ENCODE measurements around the gene MEIS1. TPM values are rescaled to one million over a fixed set of nuclear protein-coding genes. Genes with fewer than 3 reads are reported as not detected.

The MEIS1 gene
- total RNA-seq, 1 experiment from 2014 or later: 9.1 TPM

DNA sequence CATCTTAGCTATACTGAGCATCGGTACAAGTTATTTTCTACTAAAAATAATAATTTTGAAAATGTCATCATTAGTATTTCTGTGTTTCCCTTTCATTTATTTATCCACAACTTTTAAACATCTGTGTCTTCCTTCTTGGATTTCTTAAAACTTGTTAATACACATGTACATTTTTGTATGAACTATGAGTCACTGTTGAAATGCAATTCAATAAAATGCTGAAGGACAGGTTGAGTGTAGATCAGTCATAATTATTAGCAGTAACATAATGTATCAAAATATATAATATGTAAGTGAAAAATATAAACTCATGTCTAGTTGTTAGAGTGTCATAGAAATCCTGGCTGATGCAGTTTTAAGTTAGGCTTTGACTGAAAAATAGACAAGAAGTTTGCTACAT lies 115.9 kb downstream of the MEIS1 start:
- Histone ChIP-seq H3K27ac (no peak overlapping the region), H3K79me2 (ENCODE audit: low read depth) (no peaks in the 10 kb centered on the region), H3K9me2 (ENCODE audit: insufficient read depth) (no peaks in the 10 kb centered on the region), H3K9me3 (ENCODE audit: insufficient read depth, low read depth) (no peaks in the 10 kb centered on the region), H3F3A (ENCODE audit: insufficient read depth, low read depth) (no peaks in the 10 kb centered on the region), H3K4me2 (peak overlapping the region; percentile 21; the same call in 1 of the 2 replicates), H3K4me1 (replicated peaks; ENCODE audit: insufficient read depth) (peaks cover 22% of the 10 kb centered on the region), H4K20me1 (ENCODE audit: insufficient read depth) (no peaks in the 10 kb centered on the region), H3K27me3 (ENCODE audit: insufficient read depth, low read depth) (no peaks in the 10 kb centered on the region), H2AFZ (no peak overlapping the region), H3K4me3 (no peak overlapping the region), H3K36me3 (ENCODE audit: low read depth) (no peaks in the 10 kb centered on the region)
- intact Hi-C loops (cut with micrococcal nuclease; ENCODE audit: unreplicated experiment): no loop called here
- TF ChIP-seq, protein P1, sequence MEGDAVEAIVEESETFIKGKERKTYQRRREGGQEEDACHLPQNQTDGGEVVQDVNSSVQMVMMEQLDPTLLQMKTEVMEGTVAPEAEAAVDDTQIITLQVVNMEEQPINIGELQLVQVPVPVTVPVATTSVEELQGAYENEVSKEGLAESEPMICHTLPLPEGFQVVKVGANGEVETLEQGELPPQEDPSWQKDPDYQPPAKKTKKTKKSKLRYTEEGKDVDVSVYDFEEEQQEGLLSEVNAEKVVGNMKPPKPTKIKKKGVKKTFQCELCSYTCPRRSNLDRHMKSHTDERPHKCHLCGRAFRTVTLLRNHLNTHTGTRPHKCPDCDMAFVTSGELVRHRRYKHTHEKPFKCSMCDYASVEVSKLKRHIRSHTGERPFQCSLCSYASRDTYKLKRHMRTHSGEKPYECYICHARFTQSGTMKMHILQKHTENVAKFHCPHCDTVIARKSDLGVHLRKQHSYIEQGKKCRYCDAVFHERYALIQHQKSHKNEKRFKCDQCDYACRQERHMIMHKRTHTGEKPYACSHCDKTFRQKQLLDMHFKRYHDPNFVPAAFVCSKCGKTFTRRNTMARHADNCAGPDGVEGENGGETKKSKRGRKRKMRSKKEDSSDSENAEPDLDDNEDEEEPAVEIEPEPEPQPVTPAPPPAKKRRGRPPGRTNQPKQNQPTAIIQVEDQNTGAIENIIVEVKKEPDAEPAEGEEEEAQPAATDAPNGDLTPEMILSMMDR (conservative IDR thresholded peaks at IDR 0.05): no peak
- TF ChIP-seq EZH2 (IDR thresholded peaks at IDR 0.05; ENCODE audit: low read depth): no peak
- POLR2A ChIA-PET (ENCODE audit: unreplicated experiment): no interaction called here
- BruUV-seq (replicated peaks): no TSS peak
- CTCF ChIA-PET: no interaction called here
- DNase-seq: peak in 1 of 2 experiments; percentile 60

DNA sequence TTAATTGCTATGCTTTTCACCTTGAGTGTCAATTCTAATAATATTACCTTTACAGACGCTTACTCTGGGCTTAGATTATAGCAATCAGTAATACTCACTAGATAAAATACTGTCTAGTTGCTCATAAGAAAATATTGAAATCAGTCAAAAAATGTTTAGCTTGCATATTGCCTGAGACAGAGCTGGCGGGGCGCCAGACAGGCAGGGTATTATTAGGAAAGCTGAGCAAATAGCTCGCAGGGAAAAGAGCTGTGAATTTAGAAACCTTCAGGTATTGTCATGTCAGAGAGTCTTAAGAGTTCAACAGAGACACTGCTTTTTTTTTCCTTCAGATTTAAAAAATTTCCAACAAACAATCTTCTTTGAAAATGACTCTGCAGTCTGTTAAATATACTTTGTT lies 118.4 kb downstream of the MEIS1 start:
- peak overlapping the region; percentile 20; the same call in 1 of the 2 replicates for H3K27ac ChIP-seq
- peaks cover 22% of the 10 kb centered on the region for H3K4me1 ChIP-seq (replicated peaks; ENCODE audit: insufficient read depth)
- H3K4me2 ChIP-seq: peak overlapping the region; percentile 17; the same call in 1 of the 2 replicates
- TF ChIP-seq, protein P1 (conservative IDR thresholded peaks at IDR 0.05): no peak
- POLR2A ChIA-PET (ENCODE audit: unreplicated experiment): interaction anchor here (0.6 kb wide), 1 partner anchor 310 kb away, joined by 3 read pairs; no protein-coding TSS in a partner anchor
- no peaks in the 10 kb centered on the region for H3K9me2 ChIP-seq (ENCODE audit: insufficient read depth)
- BruUV-seq (replicated peaks): no TSS peak
- H3F3A ChIP-seq (ENCODE audit: insufficient read depth, low read depth): no peaks in the 10 kb centered on the region
- intact Hi-C loops (cut with micrococcal nuclease; ENCODE audit: unreplicated experiment): no loop called here
- H3K9me3 ChIP-seq (ENCODE audit: insufficient read depth, low read depth): no peaks in the 10 kb centered on the region
- no peaks in the 10 kb centered on the region for H3K27me3 ChIP-seq (ENCODE audit: insufficient read depth, low read depth)
- no peaks in the 10 kb centered on the region for H3K79me2 ChIP-seq (ENCODE audit: low read depth)
- peak in 1 of 2 experiments; percentile 74 for DNase-seq
- H2AFZ ChIP-seq: no peak overlapping the region
- H3K36me3 ChIP-seq (ENCODE audit: low read depth): no peaks in the 10 kb centered on the region
- no peak overlapping the region for H3K4me3 ChIP-seq
- no peaks in the 10 kb centered on the region for H4K20me1 ChIP-seq (ENCODE audit: insufficient read depth)
- CTCF ChIA-PET: no interaction called here

DNA sequence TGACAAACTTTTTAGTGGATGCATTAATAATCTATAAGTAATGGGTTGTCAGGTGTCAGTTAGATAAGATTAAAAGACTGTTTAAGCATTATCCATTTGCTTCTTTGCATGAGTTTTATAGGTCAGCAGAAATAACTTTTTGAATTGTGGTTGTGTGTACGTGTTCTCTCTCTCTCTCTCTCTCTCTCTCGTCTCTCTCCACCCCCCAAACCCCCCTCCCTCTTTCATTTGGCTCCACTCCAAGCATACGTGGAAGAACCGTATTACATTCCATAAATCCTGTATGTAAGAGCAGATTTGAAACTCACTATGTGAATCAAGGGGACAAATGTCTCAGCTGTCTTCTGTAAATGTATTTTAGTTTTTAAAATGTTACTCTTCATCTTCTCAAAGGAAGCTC lies 120.2 kb downstream of the MEIS1 start:
- Histone ChIP-seq H3K4me3 (no peak overlapping the region), H3K4me1 (replicated peaks; ENCODE audit: insufficient read depth) (peaks cover 22% of the 10 kb centered on the region), H3K27ac (no peak overlapping the region), H2AFZ (no peak overlapping the region), H3K4me2 (no peak overlapping the region), H3K79me2 (ENCODE audit: low read depth) (no peaks in the 10 kb centered on the region), H3K9me2 (ENCODE audit: insufficient read depth) (no peaks in the 10 kb centered on the region), H3K9me3 (ENCODE audit: insufficient read depth, low read depth) (no peaks in the 10 kb centered on the region), H3F3A (ENCODE audit: insufficient read depth, low read depth) (no peaks in the 10 kb centered on the region), H4K20me1 (ENCODE audit: insufficient read depth) (no peaks in the 10 kb centered on the region), H3K27me3 (ENCODE audit: insufficient read depth, low read depth) (no peaks in the 10 kb centered on the region), H3K36me3 (ENCODE audit: low read depth) (no peaks in the 10 kb centered on the region)
- BruUV-seq (replicated peaks): no TSS peak
- intact Hi-C loops (cut with micrococcal nuclease; ENCODE audit: unreplicated experiment): no loop called here
- ChIA-PET CTCF (no interaction called here), POLR2A (ENCODE audit: unreplicated experiment) (no interaction called here)
- no peak for DNase-seq
- TF ChIP-seq, protein P1 (conservative IDR thresholded peaks at IDR 0.05): no peak
- no peak for TF ChIP-seq EZH2 (IDR thresholded peaks at IDR 0.05; ENCODE audit: low read depth)
